Upper lobe of left lung (tissue), 6 donors: ENCODE measurements around the gene FNDC3B. TPM values are rescaled to one million over a fixed set of nuclear protein-coding genes. Genes with fewer than 3 reads are reported as not detected.

ENCODE experiments used
- ATAC-seq, 2 donors: fragments of 200-7000 bp; cut with Tn5 transposase; one replicate each; pipeline ENCODE4 v1.9.1; 2022; ENCODE audit warnings: mild to moderate bottlenecking in 2 of 2, moderate library complexity in 2 of 2; ENCODE audit not compliant: low FRiP score in 2 of 2
- DNase-seq, 2 donors: peaks; one replicate each; pipeline ENCODE4 v3.0.0-alpha.2; 2019 to 2020
- H3K27ac ChIP-seq, 4 donors: fragments of 200-600 bp; sonication (generic); one replicate each; pipeline ENCODE4 v1.5.1; 2016 to 2019
- H3K27me3 ChIP-seq, 4 donors: fragments of 200-600 bp; sonication (generic); one replicate each; pipeline ENCODE4 v1.5.1; 2017 to 2019
- H3K36me3 ChIP-seq, 4 donors: fragments of 200-600 bp; sonication (generic); one replicate each; pipeline ENCODE4 v1.5.1; 2016 to 2019
- H3K4me1 ChIP-seq, 4 donors: fragments of 200-600 bp; sonication (generic); one replicate each; pipeline ENCODE4 v1.5.1; 2018 to 2019
- H3K4me3 ChIP-seq, 4 donors: fragments of 200-600 bp; sonication (generic); one replicate each; pipeline ENCODE4 v1.5.1; 2017 to 2019; ENCODE audit warnings: mild to moderate bottlenecking in 2 of 4, moderate library complexity in 1 of 4
- H3K9me3 ChIP-seq, 4 donors: fragments of 200-600 bp; sonication (generic); one replicate each; pipeline ENCODE4 v1.5.1; 2018 to 2019
- CTCF ChIP-seq, 6 experiments: fragments of 450-650 bp in 4 of 6; fragments of 200-600 bp in 2 of 6; sonication (generic) in 2 of 6; IDR thresholded peaks; one replicate each; pipeline ENCODE4 v1.5.1; 2016 to 2019; ENCODE audit warnings: antibody characterized with exemption in 6 of 6
- EP300 ChIP-seq, 4 donors: sonication (generic); formaldehyde crosslinking; IDR thresholded peaks; one replicate each; pipeline ENCODE4 v1.5.1; 2017; ENCODE audit warnings: antibody characterized with exemption in 4 of 4, control low read depth in 2 of 4
- POLR2A ChIP-seq, 4 donors: fragments of 450-650 bp; IDR thresholded peaks; one replicate each; pipeline ENCODE4 v1.5.1; 2016 to 2017; ENCODE audit warnings: antibody characterized with exemption in 4 of 4, mild to moderate bottlenecking in 2 of 4
- POLR2AphosphoS5 ChIP-seq, 2 donors: sonication (generic); formaldehyde crosslinking; IDR thresholded peaks; one replicate each; pipeline ENCODE4 v1.5.1; 2017; ENCODE audit warnings: antibody characterized with exemption in 2 of 2
- WGBS, 2 donors: methylation state at CpG; one replicate each; pipeline ENCODE4 v1.1.5; 2017 to 2018; 5-methylcytosine and 5-hydroxymethylcytosine counted together
- total RNA-seq, 6 donors: library from RNA; depleted of rRNA in 4 of 6; stranded (reverse); fragments of >200 nt in 4 of 6; gene quantifications; one replicate each; pipeline versions ENCODE4 v1.1.0 to v1.2.1, GENCODE V29; 2016 to 2021
- donor health status: DM: no; HTN: no; CAD: no; lungs with moderate emphysema.
- donor health status: DM: no; HTN: yes; CAD: no; lungs with severe emphysema.

Gene FNDC3B
- total RNA-seq, 6 donors from 2014 or later, result 73.3 to 167 (median 119) TPM

- no peaks in the 10 kb centered on the region for H3K36me3 ChIP-seq
- 74 to 85% methylated on average over 1 of the region's 1 CpG for WGBS, 2 donors
- H3K9me3 ChIP-seq, result no peaks in the 10 kb centered on the region
- no peak for ATAC-seq
- H3K4me1 ChIP-seq, result no peaks in the 10 kb centered on the region
- no peak overlapping the region for H3K27ac ChIP-seq
- TF ChIP-seq POLR2AphosphoS5 (IDR thresholded peaks at IDR 0.05), result no peak
- TF ChIP-seq EP300 (IDR thresholded peaks at IDR 0.05), result no peak
- no peak for TF ChIP-seq CTCF (IDR thresholded peaks at IDR 0.05)
- TF ChIP-seq POLR2A (IDR thresholded peaks at IDR 0.05), result no peak
- no peak overlapping the region for H3K4me3 ChIP-seq
- H3K27me3 ChIP-seq, result no peaks in the 10 kb centered on the region
- DNase-seq, result no peak
These were observed 18.2 kb upstream of the FNDC3B start for GRCh38 chr3:172021164-172021563.

GRCh38 chr3:172021859-172022258 lies 17.5 kb upstream of the FNDC3B start:
- TF ChIP-seq POLR2AphosphoS5 (IDR thresholded peaks at IDR 0.05) (no peak), POLR2A (IDR thresholded peaks at IDR 0.05) (no peak), EP300 (IDR thresholded peaks at IDR 0.05) (no peak), CTCF (IDR thresholded peaks at IDR 0.05) (no peak)
- 89 to 99% methylated on average over 3 to 4 of the region's 4 CpGs for WGBS, 2 donors
- H3K27ac ChIP-seq, result no peak overlapping the region
- H3K9me3 ChIP-seq, result no peaks in the 10 kb centered on the region
- no peaks in the 10 kb centered on the region for H3K27me3 ChIP-seq
- H3K4me3 ChIP-seq, result no peak overlapping the region
- H3K4me1 ChIP-seq, result no peaks in the 10 kb centered on the region
- ATAC-seq, result no peak
- H3K36me3 ChIP-seq, result no peaks in the 10 kb centered on the region
- DNase-seq, result no peak

- Histone ChIP-seq H3K4me1 (no peaks in the 10 kb centered on the region), H3K36me3 (no peaks in the 10 kb centered on the region), H3K27ac (no peak overlapping the region), H3K27me3 (no peaks in the 10 kb centered on the region), H3K4me3 (no peak overlapping the region), H3K9me3 (no peaks in the 10 kb centered on the region)
- no peak for DNase-seq
- no peak for TF ChIP-seq CTCF (IDR thresholded peaks at IDR 0.05)
- TF ChIP-seq EP300 (IDR thresholded peaks at IDR 0.05), result no peak
- TF ChIP-seq POLR2AphosphoS5 (IDR thresholded peaks at IDR 0.05), result no peak
- TF ChIP-seq POLR2A (IDR thresholded peaks at IDR 0.05), result no peak
- ATAC-seq, result no peak
- 87 to 89% methylated on average over 2 of the region's 2 CpGs for WGBS, 2 donors
These were observed 15.5 kb upstream of the FNDC3B start for GRCh38 chr3:172023915-172024314.

GRCh38 chr3:172024679-172025078 lies 14.7 kb upstream of the FNDC3B start:
- no peaks in the 10 kb centered on the region for H3K4me1 ChIP-seq

More at GRCh38 chr3:172024679-172025078, 14.7 kb upstream of the FNDC3B start:
- Histone ChIP-seq H3K36me3 (no peaks in the 10 kb centered on the region), H3K4me3 (no peak overlapping the region), H3K27ac (no peak overlapping the region), H3K9me3 (no peaks in the 10 kb centered on the region), H3K27me3 (no peaks in the 10 kb centered on the region)
- TF ChIP-seq CTCF (IDR thresholded peaks at IDR 0.05) (no peak), POLR2A (IDR thresholded peaks at IDR 0.05) (no peak), EP300 (IDR thresholded peaks at IDR 0.05) (no peak), POLR2AphosphoS5 (IDR thresholded peaks at IDR 0.05) (no peak)
- DNase-seq (no peak), ATAC-seq (no peak)
- 97 to 98% methylated on average over 3 of the region's 3 CpGs for WGBS, 2 donors
